HG02840 (cell line): Measurements from ENCODE around the gene PTTG2.
"Not testable (repeated sequence)": the region's sequence is repeated elsewhere in the genome, so short reads cannot be mapped to it uniquely, and the experiment has no call there.

Source experiments
- ATAC-seq: cut with Tn5 transposase; IDR thresholded peaks from one replicate; pipeline ENCODE4 v1.9.1; 2021; ENCODE audit warnings: mild to moderate bottlenecking, moderate library complexity, moderate number of reproducible peaks; ENCODE audit not compliant: unreplicated experiment, low FRiP score

Gene PTTG2

DNA sequence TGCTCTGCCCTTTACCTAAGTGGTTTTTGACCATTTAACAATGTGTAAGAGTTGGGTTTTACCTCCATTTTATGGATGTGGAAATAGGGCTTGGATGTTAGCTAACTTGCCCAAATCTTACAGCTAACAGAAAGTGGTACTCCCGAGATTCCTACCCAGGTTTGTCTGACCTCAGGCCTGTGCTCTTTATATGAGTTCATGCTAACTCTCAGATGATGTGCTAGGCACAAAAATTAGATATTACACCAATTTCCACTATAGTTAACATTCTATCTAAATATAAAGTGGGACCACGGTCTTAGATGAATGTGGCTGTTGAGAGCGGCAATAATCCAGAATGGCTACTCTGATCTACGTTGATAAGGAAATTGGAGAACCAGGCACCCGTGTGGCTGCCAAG, at the start of gene PTTG2:
TSS of gene PTTG2 (plus strand) at position 301 of the 400 bp plus-strand sequence. CDS start at position 338, 37 bp downstream.
- ATAC-seq = no peak

DNA sequence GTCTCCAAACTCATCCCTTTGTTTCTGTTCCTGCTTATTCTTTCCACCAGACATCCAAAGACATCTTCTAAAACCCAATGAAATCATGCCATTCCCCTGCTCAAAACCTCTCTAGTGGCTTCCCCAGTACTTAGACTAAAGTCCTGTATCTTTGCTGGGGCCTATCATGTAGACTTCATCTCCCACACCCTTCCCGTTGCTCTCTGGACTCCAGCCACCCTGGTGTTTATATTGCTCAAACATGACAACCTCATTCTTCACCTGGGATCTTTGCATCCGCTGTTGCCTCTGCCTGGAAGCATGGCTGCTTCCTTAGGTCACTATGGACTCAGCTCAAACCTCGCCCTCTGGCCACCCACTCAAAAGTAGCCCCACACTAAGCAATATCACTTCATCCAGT, 45.7 kb upstream of the PTTG2 start:
- no peak for ATAC-seq

GRCh38 chr4:37917388-37917787, 42.8 kb upstream of the PTTG2 start:
- no peak for ATAC-seq

DNA sequence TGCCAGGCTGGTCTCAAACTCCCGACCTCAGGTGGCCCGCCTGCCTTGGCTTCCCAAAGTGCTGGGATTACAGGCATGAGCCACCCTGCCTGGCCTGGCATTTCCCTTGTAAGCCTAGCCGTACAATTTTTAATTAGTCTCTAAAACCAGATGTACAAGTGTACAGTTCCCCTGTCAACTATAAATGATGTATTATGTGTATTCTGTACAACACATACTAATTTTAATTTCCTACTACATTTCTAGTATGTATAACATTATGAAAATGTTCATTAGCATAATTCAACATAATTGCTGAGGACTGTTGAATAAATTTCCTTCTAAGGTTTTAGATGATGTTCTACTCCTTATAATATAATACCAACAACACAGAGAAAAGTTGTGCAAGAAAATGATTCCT, 41.5 kb upstream of the PTTG2 start:
- ATAC-seq = no peak

GRCh38 chr4:37922328-37922727, 37.9 kb upstream of the PTTG2 start:
- no peak for ATAC-seq

GRCh38 chr4:37923089-37923488, 37.1 kb upstream of the PTTG2 start:
- ATAC-seq = not testable (repeated sequence)

DNA sequence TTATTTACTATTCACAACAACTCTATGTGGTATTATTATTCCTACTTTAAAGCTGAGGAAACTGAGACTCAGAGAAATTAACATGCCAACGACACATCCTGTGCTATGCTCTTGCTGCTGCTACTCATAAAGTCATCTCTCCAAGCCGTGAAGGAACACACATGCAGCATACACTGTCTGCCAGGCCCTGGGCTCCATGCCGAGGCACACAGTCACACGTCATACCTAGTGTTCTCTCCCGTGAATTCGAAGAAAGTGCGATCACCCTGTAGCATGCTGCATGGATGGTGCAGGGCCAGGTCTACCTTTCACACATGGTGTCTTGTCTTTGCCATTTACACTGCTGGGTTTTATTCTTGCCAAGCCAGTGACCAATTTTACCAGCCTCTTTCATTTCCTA, 35.3 kb upstream of the PTTG2 start:
- ATAC-seq = no peak

DNA sequence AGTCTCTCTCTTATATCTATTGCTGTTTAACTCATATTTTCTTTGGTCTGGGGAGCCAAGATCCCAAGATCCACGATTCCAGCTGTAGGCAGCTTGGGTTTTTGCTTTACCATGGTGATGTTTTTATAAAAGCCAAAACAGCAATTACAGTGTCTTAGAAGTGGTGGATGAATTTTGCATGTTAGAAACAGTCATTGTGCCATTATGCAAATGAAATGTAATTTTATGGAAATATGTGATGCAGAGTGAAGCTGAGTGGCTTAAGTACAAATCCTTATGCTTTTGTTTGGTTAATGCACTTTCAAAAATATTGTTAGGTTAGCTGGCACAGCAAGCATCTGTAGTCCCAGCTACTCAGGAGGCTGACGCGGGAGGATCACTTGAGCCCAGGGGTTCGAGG, 32.8 kb upstream of the PTTG2 start:
- ATAC-seq = no peak

- ATAC-seq = no peak
These were observed 31.5 kb upstream of the PTTG2 start for GRCh38 chr4:37928426-37929416.

- ATAC-seq = no peak
These were observed 26.1 kb upstream of the PTTG2 start for GRCh38 chr4:37934096-37934495.

- ATAC-seq = no peak
These were observed 25.6 kb upstream of the PTTG2 start for GRCh38 chr4:37934609-37935008.

DNA sequence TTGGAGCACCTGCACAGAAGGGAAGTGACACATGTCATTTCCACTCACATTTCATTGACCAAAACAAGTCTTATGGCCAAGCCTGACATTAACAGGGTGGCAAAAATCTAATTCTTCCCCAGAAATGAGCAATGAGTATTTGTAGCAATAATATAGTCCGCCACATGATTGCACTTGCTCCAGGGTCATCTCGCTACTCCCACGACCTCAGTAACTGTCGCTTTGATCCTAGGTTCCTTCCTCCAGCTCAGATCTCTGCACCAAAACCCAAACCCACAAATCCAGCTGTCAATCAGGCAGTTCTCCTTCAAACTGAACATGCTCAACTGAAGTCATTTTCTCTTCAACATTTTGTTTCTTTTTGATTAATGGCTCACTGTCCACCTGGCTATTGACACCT, 25.2 kb upstream of the PTTG2 start:
- ATAC-seq = no peak

GRCh38 chr4:37936889-37937498, 23.2 kb upstream of the PTTG2 start:
- no peak for ATAC-seq

DNA sequence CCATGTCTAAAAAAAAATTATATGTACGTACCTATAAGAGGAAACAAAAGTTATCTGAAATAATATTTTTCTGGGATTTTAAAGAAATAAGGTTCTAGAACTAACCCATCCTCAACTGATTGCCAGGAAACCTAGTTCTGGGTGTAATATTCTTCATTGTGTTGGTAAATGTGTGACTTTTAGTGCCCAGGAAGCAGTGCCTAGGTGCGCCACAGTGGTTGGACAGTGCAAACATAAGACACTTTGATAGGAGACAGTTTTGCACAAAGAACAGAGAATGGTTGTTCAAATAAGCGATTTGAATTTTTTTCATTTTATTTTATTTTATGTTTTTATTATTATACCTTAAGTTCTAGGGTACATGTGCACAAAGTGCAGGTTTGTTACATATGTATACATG, 22.0 kb upstream of the PTTG2 start:
- no peak for ATAC-seq

DNA sequence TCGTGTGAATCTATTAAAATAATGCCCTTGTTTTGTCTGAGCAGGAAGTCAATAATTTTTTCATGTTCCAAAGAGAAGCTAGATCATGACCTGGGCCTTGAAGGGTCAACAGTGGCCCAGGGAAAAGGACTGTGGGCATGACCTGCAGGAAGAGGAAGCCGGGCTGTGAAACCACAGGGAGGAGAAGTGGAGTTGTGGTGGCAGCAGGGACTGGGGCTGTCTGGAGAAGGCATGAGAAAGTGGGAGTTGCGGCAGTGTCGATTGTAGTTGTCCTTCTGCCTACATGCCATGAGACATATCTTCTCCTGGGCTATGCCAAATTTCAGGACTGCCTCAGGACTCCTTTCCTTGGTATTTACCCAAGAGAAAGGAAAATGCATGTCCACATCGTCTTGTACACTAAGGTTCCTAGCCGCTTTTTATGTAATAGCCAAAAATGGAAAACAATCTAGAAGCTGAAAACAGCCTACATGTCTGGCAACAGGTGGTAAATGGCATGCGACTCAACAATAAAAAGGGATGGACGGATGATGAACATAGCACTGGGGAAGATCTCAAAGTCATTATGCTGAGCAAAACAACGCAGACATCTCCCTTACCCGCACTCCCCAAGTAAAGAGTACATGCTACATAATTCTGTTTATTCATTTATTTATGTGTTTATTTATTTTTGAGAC, 13.6 kb upstream of the PTTG2 start:
- ATAC-seq = no peak

DNA sequence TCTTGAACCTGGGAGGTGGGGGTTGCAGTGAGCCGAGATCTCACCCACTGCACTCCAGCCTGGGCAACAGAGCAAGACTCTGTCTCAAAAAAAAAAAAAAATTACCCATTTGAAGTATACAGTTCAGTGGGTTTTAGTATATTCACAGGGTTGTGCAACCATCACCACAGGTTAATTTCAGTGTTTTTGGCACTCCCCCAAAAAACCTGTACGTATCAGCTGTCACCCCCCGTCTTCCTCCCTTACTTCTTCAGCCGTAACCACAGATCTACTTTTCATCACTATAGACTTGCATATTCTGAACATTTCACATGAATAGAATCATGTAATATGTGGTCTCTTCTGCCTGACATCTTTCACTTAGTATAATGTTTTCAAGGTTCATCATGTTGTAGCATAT, 11.7 kb upstream of the PTTG2 start:
- no peak for ATAC-seq

DNA sequence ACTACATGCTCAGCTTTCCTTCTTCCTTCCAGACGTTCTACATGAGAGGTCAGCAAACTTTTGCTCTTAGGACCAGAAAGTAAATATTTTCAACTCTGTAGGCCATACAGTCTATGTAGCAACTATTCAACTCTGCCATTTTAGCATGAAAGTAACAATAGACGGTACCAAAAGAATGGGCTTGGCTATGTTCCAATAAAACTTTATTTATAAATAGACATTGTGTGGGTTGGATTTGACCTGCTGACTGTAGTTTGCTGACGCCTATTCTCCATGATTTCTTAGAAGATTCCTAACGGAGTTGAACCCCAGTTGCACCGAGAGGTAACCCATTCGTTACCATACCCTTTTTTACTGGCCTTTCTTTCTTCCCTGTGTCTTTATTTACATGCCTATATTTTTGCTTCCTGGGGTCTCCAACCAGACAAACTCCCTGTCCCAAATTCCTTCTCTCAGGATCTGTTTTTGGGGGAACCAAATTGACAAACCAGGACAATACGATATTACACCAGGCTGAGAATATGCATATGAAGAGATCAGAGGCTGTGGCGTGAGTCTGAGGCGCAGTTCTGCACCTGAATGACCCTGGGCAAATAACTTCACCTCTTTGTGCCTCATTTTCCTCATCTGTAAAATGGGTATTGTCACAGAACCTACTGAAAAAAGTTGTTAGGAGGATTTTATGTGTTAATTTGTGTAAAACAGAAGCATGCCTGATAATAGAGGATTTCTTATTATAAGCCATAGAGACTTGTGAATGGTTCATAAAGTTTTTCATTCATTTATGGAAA, 10.4 kb upstream of the PTTG2 start:
- no peak for ATAC-seq

- no peak for ATAC-seq
These were observed 8.5 kb upstream of the PTTG2 start for GRCh38 chr4:37951461-37952352.

DNA sequence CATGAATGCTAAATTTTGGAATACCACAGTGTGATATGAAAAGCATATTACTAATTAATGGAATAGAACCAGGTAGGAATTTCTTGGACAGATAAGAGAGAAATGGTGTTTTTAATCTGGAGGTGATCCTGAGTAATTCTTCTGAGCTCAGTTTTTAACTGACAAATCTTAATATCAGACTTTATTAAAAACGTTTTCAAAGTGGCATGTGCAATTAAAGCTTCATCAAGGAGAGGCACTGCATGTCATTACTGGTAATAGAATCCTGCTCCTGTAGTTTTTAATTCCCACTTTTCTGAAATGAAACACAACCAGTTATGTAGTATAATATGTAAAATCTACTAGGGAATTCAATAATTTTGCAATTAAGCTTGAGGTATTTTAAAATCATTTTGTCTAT, 7.0 kb upstream of the PTTG2 start:
- ATAC-seq = no peak
